Hepatocyte (in vitro differentiated cells): ENCODE measurements around the gene PTX3.

Experiments
- CTCF ChIP-seq: fragments of 200-600 bp; sonication (generic); IDR thresholded peaks from 2 replicates; pipeline ENCODE4 v1.5.1; 2016; ENCODE audit warnings: antibody characterized with exemption, mild to moderate bottlenecking; ENCODE audit not compliant: poor library complexity
- EZH2 ChIP-seq: fragments of 200-600 bp; sonication (generic); IDR thresholded peaks from 2 replicates; pipeline ENCODE4 v1.6.1; 2016; ENCODE audit warnings: antibody characterized with exemption, mild to moderate bottlenecking, borderline replicate concordance
- EZH2phosphoT487 ChIP-seq: fragments of 200-600 bp; sonication (generic); IDR thresholded peaks from one replicate; pipeline ENCODE4 v1.6.1; 2018; ENCODE audit warnings: antibody characterized with exemption, mild to moderate bottlenecking, low read depth, moderate library complexity; ENCODE audit not compliant: unreplicated experiment, severe bottlenecking

- TF ChIP-seq CTCF (no peak), EZH2 (no peak), EZH2phosphoT487 (no peak)
Observed at GRCh38 chr3:157463816-157464215, 27.2 kb downstream of the PTX3 start.
